ENCODE measurements around the gene CCNE1.

CCNE1 gene

GRCh38 chr19:29849208-29849607 lies 37.4 kb downstream of the CCNE1 start:
- DNase-seq = no peak
- Histone ChIP-seq H2AFZ (ENCODE audit: insufficient read depth, low read length, poor library complexity) (no peak overlapping the region), H4K12ac (ENCODE audit: low read depth, low read length) (no peak overlapping the region), H3K79me1 (ENCODE audit: low read length) (peaks cover 6% of the 10 kb centered on the region), H3K4ac (ENCODE audit: low read depth, low read length) (no peak overlapping the region), H3K27ac (ENCODE audit: low read depth, low read length) (no peak overlapping the region), H3K36me3 (ENCODE audit: control insufficient read depth in 1 of 2, insufficient read depth in 2 of 2, low read length in 2 of 2) (no peaks in the 10 kb centered on the region), H3K4me2 (ENCODE audit: low read length) (no peak overlapping the region), H3K27me3 (ENCODE audit: insufficient read depth, low read length) (no peaks in the 10 kb centered on the region), H4K91ac (ENCODE audit: low read depth, low read length) (no peak overlapping the region), H3K18ac (ENCODE audit: low read length) (no peak overlapping the region), H3K4me1 (ENCODE audit: control insufficient read depth in 1 of 2, insufficient read depth in 2 of 2, low read length in 2 of 2) (peaks cover 4 to 6% of the 10 kb centered on the region in 2 experiments), H2BK12ac (ENCODE audit: low read length) (no peak overlapping the region), H3K79me2 (ENCODE audit: control insufficient read depth, insufficient read depth, low read length, poor library complexity) (no peaks in the 10 kb centered on the region), H2BK120ac (ENCODE audit: insufficient read depth, low read length, poor library complexity) (no peak overlapping the region), H3K4me3 (ENCODE audit: low read depth, low read length) (no peak overlapping the region), H2AK5ac (ENCODE audit: low read length) (no peak overlapping the region), H2BK5ac (ENCODE audit: low read depth, low read length, poor library complexity) (no peak overlapping the region), H3K9ac (ENCODE audit: low read length) (no peak overlapping the region), H4K8ac (ENCODE audit: low read depth, low read length) (no peak overlapping the region), H3K14ac (ENCODE audit: low read length) (no peak overlapping the region), H3K9me3 (ENCODE audit: insufficient read depth, low read depth, low read length) (no peaks in the 10 kb centered on the region), H3K23ac (ENCODE audit: low read length) (no peak overlapping the region)
- no CpG with 5 or more reads among the region's 2 CpGs for WGBS (ENCODE audit: extremely low coverage, insufficient coverage, insufficient read length)

DNA sequence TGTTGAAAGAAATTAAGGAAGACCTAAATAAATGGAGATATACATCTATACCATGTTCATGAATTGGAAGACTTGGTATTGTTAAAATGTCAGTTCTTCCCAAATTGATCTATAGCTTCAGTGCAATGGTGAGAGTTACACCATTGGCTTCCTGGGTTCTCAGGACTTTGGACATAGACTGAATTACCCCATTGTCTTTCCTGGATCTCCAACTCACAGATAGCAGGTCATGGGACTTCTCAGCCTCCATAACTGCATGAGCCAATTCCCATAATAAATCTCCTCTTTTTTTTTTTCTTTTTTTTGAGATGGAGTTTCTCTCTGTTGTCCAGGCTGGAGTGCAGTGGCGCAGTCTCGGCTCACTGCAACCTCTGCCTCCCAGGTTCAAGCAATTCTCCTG lies 38.7 kb downstream of the CCNE1 start:
- H2AFZ ChIP-seq (ENCODE audit: insufficient read depth, low read length, poor library complexity) = no peak overlapping the region
- no peak overlapping the region for H3K9ac ChIP-seq (ENCODE audit: low read length)
- no peak overlapping the region for H3K4me3 ChIP-seq (ENCODE audit: low read depth, low read length)
- no CpG with 5 or more reads among the region's 2 CpGs for WGBS (ENCODE audit: extremely low coverage, insufficient coverage, insufficient read length)
- no peak overlapping the region for H2AK5ac ChIP-seq (ENCODE audit: low read length)
- no peak overlapping the region for H3K4ac ChIP-seq (ENCODE audit: low read depth, low read length)
- no peaks in the 10 kb centered on the region for H3K79me2 ChIP-seq (ENCODE audit: control insufficient read depth, insufficient read depth, low read length, poor library complexity)
- H3K27ac ChIP-seq (ENCODE audit: low read depth, low read length) = no peak overlapping the region
- peaks cover 3 to 5% of the 10 kb centered on the region in 2 experiments for H3K4me1 ChIP-seq (ENCODE audit: control insufficient read depth in 1 of 2, insufficient read depth in 2 of 2, low read length in 2 of 2)
- no peak overlapping the region for H4K8ac ChIP-seq (ENCODE audit: low read depth, low read length)
- H2BK120ac ChIP-seq (ENCODE audit: insufficient read depth, low read length, poor library complexity) = no peak overlapping the region
- no peak overlapping the region for H3K4me2 ChIP-seq (ENCODE audit: low read length)
- DNase-seq = no peak
- H3K23ac ChIP-seq (ENCODE audit: low read length) = no peak overlapping the region
- no peaks in the 10 kb centered on the region for H3K27me3 ChIP-seq (ENCODE audit: insufficient read depth, low read length)
- no peaks in the 10 kb centered on the region for H3K9me3 ChIP-seq (ENCODE audit: insufficient read depth, low read depth, low read length)
- no peak overlapping the region for H3K14ac ChIP-seq (ENCODE audit: low read length)
- H2BK12ac ChIP-seq (ENCODE audit: low read length) = no peak overlapping the region
- H4K91ac ChIP-seq (ENCODE audit: low read depth, low read length) = no peak overlapping the region
- H3K18ac ChIP-seq (ENCODE audit: low read length) = no peak overlapping the region
- H4K12ac ChIP-seq (ENCODE audit: low read depth, low read length) = no peak overlapping the region
- H2BK5ac ChIP-seq (ENCODE audit: low read depth, low read length, poor library complexity) = no peak overlapping the region
- no peaks in the 10 kb centered on the region for H3K36me3 ChIP-seq (ENCODE audit: control insufficient read depth in 1 of 2, insufficient read depth in 2 of 2, low read length in 2 of 2)
- H3K79me1 ChIP-seq (ENCODE audit: low read length) = peaks cover 1% of the 10 kb centered on the region

GRCh38 chr19:29851769-29852521 lies 40.2 kb downstream of the CCNE1 start:
- Histone ChIP-seq H3K79me1 (ENCODE audit: low read length) (peaks cover 1% of the 10 kb centered on the region), H3K4me1 (ENCODE audit: control insufficient read depth in 1 of 2, insufficient read depth in 2 of 2, low read length in 2 of 2) (peaks cover 0 to 2% of the 10 kb centered on the region in 2 experiments), H3K14ac (ENCODE audit: low read length) (no peak overlapping the region), H2BK12ac (ENCODE audit: low read length) (no peak overlapping the region), H4K12ac (ENCODE audit: low read depth, low read length) (no peak overlapping the region), H3K9ac (ENCODE audit: low read length) (no peak overlapping the region), H2BK5ac (ENCODE audit: low read depth, low read length, poor library complexity) (no peak overlapping the region), H2AK5ac (ENCODE audit: low read length) (no peak overlapping the region), H3K36me3 (ENCODE audit: control insufficient read depth in 1 of 2, insufficient read depth in 2 of 2, low read length in 2 of 2) (no peaks in the 10 kb centered on the region), H3K23ac (ENCODE audit: low read length) (no peak overlapping the region), H3K79me2 (ENCODE audit: control insufficient read depth, insufficient read depth, low read length, poor library complexity) (no peaks in the 10 kb centered on the region), H3K18ac (ENCODE audit: low read length) (no peak overlapping the region), H4K8ac (ENCODE audit: low read depth, low read length) (no peak overlapping the region), H3K4ac (ENCODE audit: low read depth, low read length) (no peak overlapping the region), H2AFZ (ENCODE audit: insufficient read depth, low read length, poor library complexity) (no peak overlapping the region), H4K91ac (ENCODE audit: low read depth, low read length) (no peak overlapping the region), H2BK120ac (ENCODE audit: insufficient read depth, low read length, poor library complexity) (no peak overlapping the region), H3K4me2 (ENCODE audit: low read length) (no peak overlapping the region), H3K27me3 (ENCODE audit: insufficient read depth, low read length) (no peaks in the 10 kb centered on the region), H3K27ac (ENCODE audit: low read depth, low read length) (no peak overlapping the region), H3K4me3 (ENCODE audit: low read depth, low read length) (no peak overlapping the region), H3K9me3 (ENCODE audit: insufficient read depth, low read depth, low read length) (no peaks in the 10 kb centered on the region)
- no peak for DNase-seq
- no CpG with 5 or more reads among the region's 3 CpGs for WGBS (ENCODE audit: extremely low coverage, insufficient coverage, insufficient read length)

GRCh38 chr19:29854033-29854432 lies 42.2 kb downstream of the CCNE1 start:
- Histone ChIP-seq H3K36me3 (ENCODE audit: control insufficient read depth in 1 of 2, insufficient read depth in 2 of 2, low read length in 2 of 2) (no peaks in the 10 kb centered on the region), H3K9ac (ENCODE audit: low read length) (no peak overlapping the region), H3K79me1 (ENCODE audit: low read length) (peaks cover 1% of the 10 kb centered on the region), H2BK120ac (ENCODE audit: insufficient read depth, low read length, poor library complexity) (no peak overlapping the region), H3K18ac (ENCODE audit: low read length) (no peak overlapping the region), H2BK12ac (ENCODE audit: low read length) (no peak overlapping the region), H2BK5ac (ENCODE audit: low read depth, low read length, poor library complexity) (no peak overlapping the region), H3K4me1 (ENCODE audit: control insufficient read depth in 1 of 2, insufficient read depth in 2 of 2, low read length in 2 of 2) (peaks cover 2% of the 10 kb centered on the region in 2 experiments), H3K14ac (ENCODE audit: low read length) (no peak overlapping the region), H4K12ac (ENCODE audit: low read depth, low read length) (no peak overlapping the region), H2AK5ac (ENCODE audit: low read length) (no peak overlapping the region), H3K4me3 (ENCODE audit: low read depth, low read length) (no peak overlapping the region), H4K8ac (ENCODE audit: low read depth, low read length) (no peak overlapping the region), H3K23ac (ENCODE audit: low read length) (no peak overlapping the region), H3K27me3 (ENCODE audit: insufficient read depth, low read length) (no peaks in the 10 kb centered on the region), H3K9me3 (ENCODE audit: insufficient read depth, low read depth, low read length) (no peaks in the 10 kb centered on the region), H4K91ac (ENCODE audit: low read depth, low read length) (no peak overlapping the region), H3K4ac (ENCODE audit: low read depth, low read length) (no peak overlapping the region), H3K27ac (ENCODE audit: low read depth, low read length) (no peak overlapping the region), H2AFZ (ENCODE audit: insufficient read depth, low read length, poor library complexity) (no peak overlapping the region), H3K79me2 (ENCODE audit: control insufficient read depth, insufficient read depth, low read length, poor library complexity) (no peaks in the 10 kb centered on the region), H3K4me2 (ENCODE audit: low read length) (no peak overlapping the region)
- DNase-seq = no peak
- WGBS (ENCODE audit: extremely low coverage, insufficient coverage, insufficient read length) = no CpG with 5 or more reads among the region's 6 CpGs

Measured in trophoblast cell (in vitro differentiated cells and primary cell).